ENCODE results near the gene ZDHHC3.

GRCh38 chr3:45012577-45012976 is 36.6 kb upstream of the ZDHHC3 start:
- no peak for TF ChIP-seq POLR2A (IDR thresholded peaks at IDR 0.05)
- TF ChIP-seq CTCF (IDR thresholded peaks at IDR 0.05) = no peak
